RKO (cell line): ENCODE results near the gene CLOCK.

Source experiments
- DNase-seq: peaks from one replicate; pipeline ENCODE4 v3.0.0-alpha.2; 2016; ENCODE audit warnings: low spot score

CLOCK gene

GRCh38 chr4:55381502-55381901 lies 165.2 kb downstream of the CLOCK start:
- no peak for DNase-seq

- DNase-seq, result no peak
Observed at GRCh38 chr4:55380576-55380975, 166.1 kb downstream of the CLOCK start.

- DNase-seq, result no peak
Observed at GRCh38 chr4:55378617-55379467, 167.9 kb downstream of the CLOCK start.
